Melanocyte of skin (primary cell): ENCODE data around the gene GGNBP2. TPM values are rescaled to one million over a fixed set of nuclear protein-coding genes. Genes with fewer than 3 reads are reported as not detected.

Experiments used
- total RNA-seq, 2 donors: library from RNA; depleted of rRNA; stranded (reverse); fragments of >200 nt; gene quantifications; 2 replicates each; pipeline ENCODE4 v1.2.3, GENCODE V29; 2012

GGNBP2 gene, protein sequence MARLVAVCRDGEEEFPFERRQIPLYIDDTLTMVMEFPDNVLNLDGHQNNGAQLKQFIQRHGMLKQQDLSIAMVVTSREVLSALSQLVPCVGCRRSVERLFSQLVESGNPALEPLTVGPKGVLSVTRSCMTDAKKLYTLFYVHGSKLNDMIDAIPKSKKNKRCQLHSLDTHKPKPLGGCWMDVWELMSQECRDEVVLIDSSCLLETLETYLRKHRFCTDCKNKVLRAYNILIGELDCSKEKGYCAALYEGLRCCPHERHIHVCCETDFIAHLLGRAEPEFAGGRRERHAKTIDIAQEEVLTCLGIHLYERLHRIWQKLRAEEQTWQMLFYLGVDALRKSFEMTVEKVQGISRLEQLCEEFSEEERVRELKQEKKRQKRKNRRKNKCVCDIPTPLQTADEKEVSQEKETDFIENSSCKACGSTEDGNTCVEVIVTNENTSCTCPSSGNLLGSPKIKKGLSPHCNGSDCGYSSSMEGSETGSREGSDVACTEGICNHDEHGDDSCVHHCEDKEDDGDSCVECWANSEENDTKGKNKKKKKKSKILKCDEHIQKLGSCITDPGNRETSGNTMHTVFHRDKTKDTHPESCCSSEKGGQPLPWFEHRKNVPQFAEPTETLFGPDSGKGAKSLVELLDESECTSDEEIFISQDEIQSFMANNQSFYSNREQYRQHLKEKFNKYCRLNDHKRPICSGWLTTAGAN
- 10 to 100 TPM; 31.7 to 32.6 TPM for total RNA-seq

GRCh38 chr17:36544307-36545076 lies at the start of gene GGNBP2:
TSS of gene GGNBP2 (plus strand) at chr17:36544919. CDS start at chr17:36545725, 806 bp downstream.

DNA sequence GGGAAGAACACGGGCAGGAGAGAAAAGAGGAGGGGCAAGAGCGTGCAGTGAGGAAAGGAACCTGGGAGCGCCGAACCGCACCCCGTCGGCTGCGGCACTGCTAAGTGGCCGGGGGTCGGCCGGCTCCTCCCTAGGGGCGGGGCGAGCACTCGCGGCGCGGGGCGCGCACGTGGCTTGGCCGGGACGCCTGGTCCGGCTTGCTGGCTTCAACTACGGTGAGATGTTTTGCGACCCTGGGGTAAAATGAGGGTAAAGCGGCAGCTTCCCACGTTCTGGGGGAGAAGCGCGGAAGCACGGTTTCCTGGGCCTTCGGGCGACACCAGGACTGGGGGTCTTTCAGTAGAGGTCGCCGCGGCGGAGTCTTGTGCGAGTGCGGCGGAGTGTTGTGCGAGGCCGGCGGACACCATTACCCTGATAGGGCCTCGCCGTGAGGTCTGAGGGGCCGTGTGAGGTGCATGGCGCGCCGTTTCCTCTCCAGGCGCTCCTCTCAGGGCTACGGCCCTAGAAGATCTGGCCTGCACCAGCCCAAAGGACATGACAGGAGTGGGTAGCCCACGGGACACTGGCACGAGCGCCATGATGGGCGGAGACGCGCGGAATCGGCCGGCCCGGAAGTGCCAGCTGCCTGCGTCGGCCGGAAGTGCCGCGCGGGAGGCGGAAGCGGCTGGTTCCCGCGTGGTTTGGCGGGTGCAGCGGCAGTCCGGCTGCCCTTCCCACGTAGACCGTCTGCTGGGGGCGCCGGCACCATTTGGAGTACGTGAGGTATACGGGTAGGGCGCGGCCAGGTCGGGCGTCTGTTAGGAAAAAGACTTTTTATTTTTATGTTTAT lies 9.7 kb upstream of the GGNBP2 start, which contains the start of the genes MYO19 and PIGW:
MYO19 (minus strand) TSS at position 29 of the 829 bp plus-strand sequence. CDS start 2,330 bp downstream, outside the sequence.
PIGW (plus strand) TSS at position 148 of the 829 bp plus-strand sequence. CDS start 2,115 bp downstream, outside the sequence.

DNA sequence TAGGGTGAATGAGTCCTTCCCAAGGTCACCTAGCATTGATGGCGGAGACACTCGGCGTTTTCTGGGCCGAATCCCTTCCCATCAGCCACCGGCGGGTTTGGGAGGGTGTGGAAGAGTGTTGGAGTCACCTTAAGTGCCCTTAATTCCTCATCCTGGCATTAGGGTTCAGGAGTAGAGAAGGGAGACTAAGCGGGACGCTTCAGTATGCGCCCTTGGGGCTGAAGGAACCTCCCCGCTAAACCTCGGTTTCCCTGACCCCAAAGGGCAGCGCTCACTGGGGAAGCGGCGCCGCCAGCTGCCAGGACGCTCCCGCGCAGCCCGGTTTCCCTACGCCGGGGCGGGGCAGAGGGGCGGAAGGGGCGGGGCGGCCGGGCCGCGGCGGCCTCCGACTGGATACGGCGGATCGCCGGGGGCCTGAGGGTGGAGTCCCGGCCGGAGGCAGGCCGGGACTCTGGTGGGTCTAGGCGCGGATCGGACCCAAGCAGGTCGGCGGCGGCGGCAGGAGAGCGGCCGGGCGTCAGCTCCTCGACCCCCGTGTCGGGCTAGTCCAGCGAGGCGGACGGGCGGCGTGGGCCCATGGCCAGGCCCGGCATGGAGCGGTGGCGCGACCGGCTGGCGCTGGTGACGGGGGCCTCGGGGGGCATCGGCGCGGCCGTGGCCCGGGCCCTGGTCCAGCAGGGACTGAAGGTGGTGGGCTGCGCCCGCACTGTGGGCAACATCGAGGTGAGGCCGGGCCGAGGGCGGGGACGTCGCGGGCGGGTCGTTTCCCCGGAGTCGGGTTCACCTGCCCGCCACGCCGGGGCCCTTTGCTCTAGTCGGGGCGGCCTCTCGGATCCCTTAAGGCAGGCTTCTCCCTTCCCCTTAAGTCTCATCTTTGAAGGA lies 47.0 kb downstream of the GGNBP2 start, which contains the start of gene DHRS11:
DHRS11 (plus strand) TSS at position 446 of the 882 bp plus-strand sequence; CDS start at position 577, 131 bp downstream.

GRCh38 chr17:36601303-36602029 lies 56.7 kb downstream of the GGNBP2 start, which contains the start of gene MRM1:
TSS of gene MRM1 (plus strand) at chr17:36601583. CDS start at chr17:36601811, 228 bp downstream.

Other genes starting within 250 kb of the GGNBP2 start
- gene TBC1D3G, start 221.0 kb upstream of the GGNBP2 start, total RNA-seq, result not detected
- gene TBC1D3H, start 156.5 kb upstream of the GGNBP2 start, total RNA-seq, result not detected
- 10 to 100 TPM; 16.9 to 19.0 TPM for gene ZNHIT3, start 58.2 kb upstream of the GGNBP2 start, total RNA-seq
- gene MYO19, start 10.1 kb upstream of the GGNBP2 start, total RNA-seq, result 10 to 100 TPM; 42.0 to 96.2 TPM
- gene PIGW, start 9.9 kb upstream of the GGNBP2 start, total RNA-seq, result 10 to 100 TPM in 1 of 2 donors, 1 to 10 TPM in 1; 10.0 to 12.0 TPM
- 1 to 10 TPM; 1.0 to 3.0 TPM for gene DHRS11, start 47.0 kb downstream of the GGNBP2 start, total RNA-seq
- 1 to 10 TPM; 4.5 to 5.7 TPM for gene MRM1, start 56.7 kb downstream of the GGNBP2 start, total RNA-seq